ENCODE measurements around the gene MED27.

GRCh38 chr9:132099741-132100407, 20.2 kb upstream of the MED27 start:
- TF ChIP-seq, protein P1, sequence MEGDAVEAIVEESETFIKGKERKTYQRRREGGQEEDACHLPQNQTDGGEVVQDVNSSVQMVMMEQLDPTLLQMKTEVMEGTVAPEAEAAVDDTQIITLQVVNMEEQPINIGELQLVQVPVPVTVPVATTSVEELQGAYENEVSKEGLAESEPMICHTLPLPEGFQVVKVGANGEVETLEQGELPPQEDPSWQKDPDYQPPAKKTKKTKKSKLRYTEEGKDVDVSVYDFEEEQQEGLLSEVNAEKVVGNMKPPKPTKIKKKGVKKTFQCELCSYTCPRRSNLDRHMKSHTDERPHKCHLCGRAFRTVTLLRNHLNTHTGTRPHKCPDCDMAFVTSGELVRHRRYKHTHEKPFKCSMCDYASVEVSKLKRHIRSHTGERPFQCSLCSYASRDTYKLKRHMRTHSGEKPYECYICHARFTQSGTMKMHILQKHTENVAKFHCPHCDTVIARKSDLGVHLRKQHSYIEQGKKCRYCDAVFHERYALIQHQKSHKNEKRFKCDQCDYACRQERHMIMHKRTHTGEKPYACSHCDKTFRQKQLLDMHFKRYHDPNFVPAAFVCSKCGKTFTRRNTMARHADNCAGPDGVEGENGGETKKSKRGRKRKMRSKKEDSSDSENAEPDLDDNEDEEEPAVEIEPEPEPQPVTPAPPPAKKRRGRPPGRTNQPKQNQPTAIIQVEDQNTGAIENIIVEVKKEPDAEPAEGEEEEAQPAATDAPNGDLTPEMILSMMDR (conservative IDR thresholded peaks at IDR 0.05), result no peak
- no peak for TF ChIP-seq ZFX (IDR thresholded peaks at IDR 0.05)

Measured in C4-2B (cell line).